ENCODE results near the gene POM121.

POM121 gene

GRCh38 chr7:72924733-72925545 is at the start of gene POM121 (continued):
- TF ChIP-seq ZNF280C (tag by site-specific recombination; IDR thresholded peaks at IDR 0.05): no peak
- no peak for TF ChIP-seq HIC1 (tag by site-specific recombination; IDR thresholded peaks at IDR 0.05)
- TF ChIP-seq ZBTB10 (tag by site-specific recombination; IDR thresholded peaks at IDR 0.05): 0 out of 2 replicates have a peak, but pooled peaks have one; percentile 52
- TF ChIP-seq PRDM10 (tag by site-specific recombination; IDR thresholded peaks at IDR 0.05): 0 out of 2 replicates have a peak, but pooled peaks have one; percentile 30
- no peak for TF ChIP-seq ZNF280D (tag by site-specific recombination; IDR thresholded peaks at IDR 0.05)
- TF ChIP-seq ZFP69B (tag by site-specific recombination; IDR thresholded peaks at IDR 0.05): no peak
- TF ChIP-seq ZNF362 (tag by site-specific recombination; IDR thresholded peaks at IDR 0.05): no peak
- TF ChIP-seq ZNF704 (tag by site-specific recombination; IDR thresholded peaks at IDR 0.05): no peak
- TF ChIP-seq ZNF221 (tag by site-specific recombination; IDR thresholded peaks at IDR 0.05; ENCODE audit: borderline replicate concordance): no peak
- TF ChIP-seq KLF7 (tag by site-specific recombination; IDR thresholded peaks at IDR 0.05; ENCODE audit: borderline replicate concordance): no peak
- no peak for TF ChIP-seq HOXC10 (CRISPR knock-in tag; IDR thresholded peaks at IDR 0.05)
- TF ChIP-seq ZNF16 (tag by site-specific recombination; IDR thresholded peaks at IDR 0.05; ENCODE audit: low read depth): no peak
- TF ChIP-seq TSHZ1 (tag by site-specific recombination; IDR thresholded peaks at IDR 0.05; ENCODE audit: borderline replicate concordance): no peak
- no peak for TF ChIP-seq ZNF488 (tag by site-specific recombination; IDR thresholded peaks at IDR 0.05)

All from HEK293 (cell line).